H1 (cell line): Measurements from ENCODE around the gene LINC01488. TPM values are rescaled to one million over a fixed set of nuclear protein-coding genes. Genes with fewer than 3 reads are reported as not detected.

Source experiments
- BRCA1 ChIP-seq: IDR thresholded peaks from 2 replicates; pipeline ENCODE4 v1.6.1; 2012; ENCODE audit warnings: low read depth, low read length, improper control_type of control experiment
- CBX8 ChIP-seq: fragments of 300-800, 300-1000 bp; sonication (generic); IDR thresholded peaks from 2 replicates; pipeline ENCODE4 v1.7.1; 2016; ENCODE audit warnings: low read depth, low read length, borderline replicate concordance
- CHD2 ChIP-seq: IDR thresholded peaks from 2 replicates; pipeline ENCODE4 v1.6.1; 2012; ENCODE audit warnings: low read length, improper control_type of control experiment
- CREB1 ChIP-seq: IDR thresholded peaks from 2 replicates; pipeline ENCODE4 v1.6.1; 2012; ENCODE audit warnings: inconsistent platforms
- EGR1 ChIP-seq: IDR thresholded peaks from 2 replicates; pipeline ENCODE4 v1.6.1; 2011; ENCODE audit warnings: low read depth, low read length, borderline replicate concordance
- HDAC2 ChIP-seq, 2 experiments: fragments of 300-600 bp in 1 of 2; sonication (generic) in 1 of 2; IDR thresholded peaks; 2 replicates each; pipeline ENCODE4 v1.6.1; 2011 to 2012; ENCODE audit warnings: low read depth in 2 of 2, low read length in 2 of 2, mild to moderate bottlenecking in 2 of 2, moderate library complexity in 2 of 2, borderline replicate concordance in 1 of 2, inconsistent platforms in 1 of 2
- KDM1A ChIP-seq: fragments of 200-600, 300-600 bp; sonication (generic); IDR thresholded peaks from 2 replicates; pipeline ENCODE4 v1.7.1; 2016; ENCODE audit warnings: mild to moderate bottlenecking, low read length, borderline replicate concordance
- MAFK ChIP-seq: IDR thresholded peaks from 2 replicates; pipeline ENCODE4 v1.6.1; 2012; ENCODE audit warnings: low read depth, mild to moderate bottlenecking, improper control_type of control experiment, low read length
- NANOG ChIP-seq: IDR thresholded peaks from 2 replicates; pipeline ENCODE4 v1.6.1; 2011; ENCODE audit warnings: low read length, low read depth, mild to moderate bottlenecking, inconsistent platforms; ENCODE audit not compliant: insufficient read depth, poor library complexity, severe bottlenecking
- polyA plus RNA-seq, 7 experiments: library from polyadenylated mRNA; depleted of rRNA in 3 of 7; stranded (reverse) in 5 of 7; unstranded in 2 of 7; fragments of >200 nt in 5 of 7; fragments of 200-250 nt in 2 of 7; gene quantifications; 1 replicate in 5 of 7; 2 replicates in 1 of 7; 4 replicates in 1 of 7; pipeline versions ENCODE4 v1.2.1 to v1.2.3, GENCODE V29; 2011 to 2013; ENCODE audit warnings: missing spikeins in 2 of 7, mixed read lengths in 2 of 7
- total RNA-seq: library from RNA; stranded (reverse); fragmentation: NEBNext Ultra II Directional; extraction: Animal tissue kit (Norgen Biotek cat#: 25700); gene quantifications from 2 replicates; pipeline ENCODE4 v1.2.1, GENCODE V29; 2021
- TF ChIP-seq, protein P1 (sequence below): fragments of 300-600 bp; sonication (generic); IDR thresholded peaks from 2 replicates; pipeline ENCODE4 v1.7.1; 2012; ENCODE audit warnings: low read length, moderate library complexity, mild to moderate bottlenecking, inconsistent platforms; ENCODE audit not compliant: insufficient replicate concordance
- TF ChIP-seq, protein P2 (sequence below): IDR thresholded peaks from 2 replicates; pipeline ENCODE4 v1.6.1; 2011; ENCODE audit warnings: low read depth, mild to moderate bottlenecking, low read length; ENCODE audit not compliant: insufficient read depth

Gene LINC01488
- total and polyA plus RNA-seq, 2 of the 8 experiments (the other 6 are each of a cell fraction or from before 2014, with no cell fraction given), result not detected

DNA sequence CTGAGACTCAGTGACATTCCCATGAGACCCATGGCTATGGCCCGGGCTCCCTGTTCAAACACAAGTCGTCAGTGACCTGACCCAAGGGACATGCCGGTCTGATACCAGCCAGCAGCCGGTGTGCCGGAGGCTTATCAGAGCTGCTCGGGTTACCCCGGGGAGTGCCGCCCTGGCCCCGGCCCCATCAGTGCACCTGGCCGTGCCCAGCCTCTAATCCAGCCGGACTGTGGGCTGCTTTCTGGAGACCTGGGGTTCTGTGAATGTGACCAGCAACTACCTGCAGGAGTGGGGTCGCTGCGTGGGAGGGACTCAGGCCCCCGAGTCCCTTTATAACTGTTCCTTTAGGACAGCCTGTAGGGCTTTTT is 52.7 kb downstream of the LINC01488 start (continued):
- TF ChIP-seq, protein P1, sequence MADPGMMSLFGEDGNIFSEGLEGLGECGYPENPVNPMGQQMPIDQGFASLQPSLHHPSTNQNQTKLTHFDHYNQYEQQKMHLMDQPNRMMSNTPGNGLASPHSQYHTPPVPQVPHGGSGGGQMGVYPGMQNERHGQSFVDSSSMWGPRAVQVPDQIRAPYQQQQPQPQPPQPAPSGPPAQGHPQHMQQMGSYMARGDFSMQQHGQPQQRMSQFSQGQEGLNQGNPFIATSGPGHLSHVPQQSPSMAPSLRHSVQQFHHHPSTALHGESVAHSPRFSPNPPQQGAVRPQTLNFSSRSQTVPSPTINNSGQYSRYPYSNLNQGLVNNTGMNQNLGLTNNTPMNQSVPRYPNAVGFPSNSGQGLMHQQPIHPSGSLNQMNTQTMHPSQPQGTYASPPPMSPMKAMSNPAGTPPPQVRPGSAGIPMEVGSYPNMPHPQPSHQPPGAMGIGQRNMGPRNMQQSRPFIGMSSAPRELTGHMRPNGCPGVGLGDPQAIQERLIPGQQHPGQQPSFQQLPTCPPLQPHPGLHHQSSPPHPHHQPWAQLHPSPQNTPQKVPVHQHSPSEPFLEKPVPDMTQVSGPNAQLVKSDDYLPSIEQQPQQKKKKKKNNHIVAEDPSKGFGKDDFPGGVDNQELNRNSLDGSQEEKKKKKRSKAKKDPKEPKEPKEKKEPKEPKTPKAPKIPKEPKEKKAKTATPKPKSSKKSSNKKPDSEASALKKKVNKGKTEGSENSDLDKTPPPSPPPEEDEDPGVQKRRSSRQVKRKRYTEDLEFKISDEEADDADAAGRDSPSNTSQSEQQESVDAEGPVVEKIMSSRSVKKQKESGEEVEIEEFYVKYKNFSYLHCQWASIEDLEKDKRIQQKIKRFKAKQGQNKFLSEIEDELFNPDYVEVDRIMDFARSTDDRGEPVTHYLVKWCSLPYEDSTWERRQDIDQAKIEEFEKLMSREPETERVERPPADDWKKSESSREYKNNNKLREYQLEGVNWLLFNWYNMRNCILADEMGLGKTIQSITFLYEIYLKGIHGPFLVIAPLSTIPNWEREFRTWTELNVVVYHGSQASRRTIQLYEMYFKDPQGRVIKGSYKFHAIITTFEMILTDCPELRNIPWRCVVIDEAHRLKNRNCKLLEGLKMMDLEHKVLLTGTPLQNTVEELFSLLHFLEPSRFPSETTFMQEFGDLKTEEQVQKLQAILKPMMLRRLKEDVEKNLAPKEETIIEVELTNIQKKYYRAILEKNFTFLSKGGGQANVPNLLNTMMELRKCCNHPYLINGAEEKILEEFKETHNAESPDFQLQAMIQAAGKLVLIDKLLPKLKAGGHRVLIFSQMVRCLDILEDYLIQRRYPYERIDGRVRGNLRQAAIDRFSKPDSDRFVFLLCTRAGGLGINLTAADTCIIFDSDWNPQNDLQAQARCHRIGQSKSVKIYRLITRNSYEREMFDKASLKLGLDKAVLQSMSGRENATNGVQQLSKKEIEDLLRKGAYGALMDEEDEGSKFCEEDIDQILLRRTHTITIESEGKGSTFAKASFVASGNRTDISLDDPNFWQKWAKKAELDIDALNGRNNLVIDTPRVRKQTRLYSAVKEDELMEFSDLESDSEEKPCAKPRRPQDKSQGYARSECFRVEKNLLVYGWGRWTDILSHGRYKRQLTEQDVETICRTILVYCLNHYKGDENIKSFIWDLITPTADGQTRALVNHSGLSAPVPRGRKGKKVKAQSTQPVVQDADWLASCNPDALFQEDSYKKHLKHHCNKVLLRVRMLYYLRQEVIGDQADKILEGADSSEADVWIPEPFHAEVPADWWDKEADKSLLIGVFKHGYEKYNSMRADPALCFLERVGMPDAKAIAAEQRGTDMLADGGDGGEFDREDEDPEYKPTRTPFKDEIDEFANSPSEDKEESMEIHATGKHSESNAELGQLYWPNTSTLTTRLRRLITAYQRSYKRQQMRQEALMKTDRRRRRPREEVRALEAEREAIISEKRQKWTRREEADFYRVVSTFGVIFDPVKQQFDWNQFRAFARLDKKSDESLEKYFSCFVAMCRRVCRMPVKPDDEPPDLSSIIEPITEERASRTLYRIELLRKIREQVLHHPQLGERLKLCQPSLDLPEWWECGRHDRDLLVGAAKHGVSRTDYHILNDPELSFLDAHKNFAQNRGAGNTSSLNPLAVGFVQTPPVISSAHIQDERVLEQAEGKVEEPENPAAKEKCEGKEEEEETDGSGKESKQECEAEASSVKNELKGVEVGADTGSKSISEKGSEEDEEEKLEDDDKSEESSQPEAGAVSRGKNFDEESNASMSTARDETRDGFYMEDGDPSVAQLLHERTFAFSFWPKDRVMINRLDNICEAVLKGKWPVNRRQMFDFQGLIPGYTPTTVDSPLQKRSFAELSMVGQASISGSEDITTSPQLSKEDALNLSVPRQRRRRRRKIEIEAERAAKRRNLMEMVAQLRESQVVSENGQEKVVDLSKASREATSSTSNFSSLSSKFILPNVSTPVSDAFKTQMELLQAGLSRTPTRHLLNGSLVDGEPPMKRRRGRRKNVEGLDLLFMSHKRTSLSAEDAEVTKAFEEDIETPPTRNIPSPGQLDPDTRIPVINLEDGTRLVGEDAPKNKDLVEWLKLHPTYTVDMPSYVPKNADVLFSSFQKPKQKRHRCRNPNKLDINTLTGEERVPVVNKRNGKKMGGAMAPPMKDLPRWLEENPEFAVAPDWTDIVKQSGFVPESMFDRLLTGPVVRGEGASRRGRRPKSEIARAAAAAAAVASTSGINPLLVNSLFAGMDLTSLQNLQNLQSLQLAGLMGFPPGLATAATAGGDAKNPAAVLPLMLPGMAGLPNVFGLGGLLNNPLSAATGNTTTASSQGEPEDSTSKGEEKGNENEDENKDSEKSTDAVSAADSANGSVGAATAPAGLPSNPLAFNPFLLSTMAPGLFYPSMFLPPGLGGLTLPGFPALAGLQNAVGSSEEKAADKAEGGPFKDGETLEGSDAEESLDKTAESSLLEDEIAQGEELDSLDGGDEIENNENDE, result no peak
- TF ChIP-seq CBX8, result no peak
- no peak for TF ChIP-seq BRCA1
- TF ChIP-seq EGR1, result no peak
- TF ChIP-seq CREB1, result no peak
- no peak for TF ChIP-seq MAFK
- no peak for TF ChIP-seq NANOG
- no peak for TF ChIP-seq KDM1A
- no peak for TF ChIP-seq HDAC2 (IDR thresholded peaks at IDR 0.05; ENCODE audit: borderline replicate concordance in 1 of 2, low read depth in 2 of 2, low read length in 2 of 2)
- TF ChIP-seq, protein P2, sequence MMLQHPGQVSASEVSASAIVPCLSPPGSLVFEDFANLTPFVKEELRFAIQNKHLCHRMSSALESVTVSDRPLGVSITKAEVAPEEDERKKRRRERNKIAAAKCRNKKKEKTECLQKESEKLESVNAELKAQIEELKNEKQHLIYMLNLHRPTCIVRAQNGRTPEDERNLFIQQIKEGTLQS, result no peak
- TF ChIP-seq CHD2, result no peak
